Amygdala (tissue), 56 donors: ENCODE results near the gene PRLR.
A peak's percentile ranks its signal among the peaks of the same experiment; 100 is the strongest.

ENCODE experiments used
- DNase-seq, 56 donors: peaks; one replicate each; lab custom pipeline; 2025; lab: John Stamatoyannopoulos, UW

Gene PRLR

GRCh38 chr5:35164860-35165542 lies 65.3 kb downstream of the PRLR start:
- no peak for DNase-seq

DNA sequence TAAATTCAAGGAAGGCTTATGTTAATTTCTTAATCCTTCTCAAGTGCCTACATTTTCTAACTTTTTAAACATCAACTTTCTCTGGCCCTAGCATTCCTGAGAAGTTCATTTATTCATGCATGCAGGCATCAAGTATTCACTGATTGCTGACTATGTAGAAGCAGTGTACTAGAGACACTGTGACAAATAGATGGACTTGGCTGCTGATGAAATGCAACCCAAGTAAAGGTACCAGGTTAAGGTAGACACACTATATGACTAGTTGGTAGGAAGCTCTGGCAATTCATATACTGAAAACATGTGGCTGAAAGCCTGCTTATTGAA lies 66.6 kb downstream of the PRLR start:
- no peak for DNase-seq

DNA sequence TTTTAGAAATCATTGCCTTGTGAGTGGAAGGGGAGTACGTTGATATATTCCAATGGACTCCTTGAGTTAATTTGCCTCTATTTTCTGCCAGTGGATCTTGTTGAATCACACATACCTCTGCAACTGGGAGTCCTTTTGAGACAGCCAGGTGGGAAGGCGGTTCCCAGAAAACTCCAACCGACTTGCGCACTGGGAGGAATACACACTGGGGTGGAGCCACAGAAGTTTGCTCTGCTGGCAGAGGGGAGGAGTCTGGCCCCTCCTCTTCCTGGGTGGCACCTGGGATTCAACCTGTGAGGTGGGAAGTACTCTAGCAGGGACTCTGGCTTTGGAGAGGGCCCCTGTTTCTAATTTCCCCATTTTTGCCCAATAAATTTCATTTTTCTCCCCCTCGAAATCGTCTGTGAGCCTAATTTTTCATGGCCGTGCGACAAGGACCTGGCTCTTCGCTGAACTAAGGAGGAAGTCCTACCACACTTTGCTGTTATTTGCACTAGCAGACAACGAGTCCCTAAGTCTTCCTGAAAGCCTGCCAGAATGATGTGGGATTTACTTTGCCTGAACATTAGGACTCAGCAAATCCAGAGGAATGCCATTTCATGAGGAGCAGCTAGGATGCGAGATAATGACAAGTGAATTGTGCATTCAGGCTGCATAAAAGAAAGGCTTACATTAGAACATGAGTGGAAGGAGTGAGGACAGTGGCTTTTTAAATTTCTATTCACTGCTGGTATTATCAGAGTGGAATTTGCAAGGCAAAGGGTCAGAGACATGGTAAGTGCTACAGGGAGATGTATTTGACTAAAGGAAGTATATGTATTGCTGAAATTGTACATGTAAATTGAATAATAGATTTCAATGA lies 67.2 kb downstream of the PRLR start:
- DNase-seq = no peak

DNA sequence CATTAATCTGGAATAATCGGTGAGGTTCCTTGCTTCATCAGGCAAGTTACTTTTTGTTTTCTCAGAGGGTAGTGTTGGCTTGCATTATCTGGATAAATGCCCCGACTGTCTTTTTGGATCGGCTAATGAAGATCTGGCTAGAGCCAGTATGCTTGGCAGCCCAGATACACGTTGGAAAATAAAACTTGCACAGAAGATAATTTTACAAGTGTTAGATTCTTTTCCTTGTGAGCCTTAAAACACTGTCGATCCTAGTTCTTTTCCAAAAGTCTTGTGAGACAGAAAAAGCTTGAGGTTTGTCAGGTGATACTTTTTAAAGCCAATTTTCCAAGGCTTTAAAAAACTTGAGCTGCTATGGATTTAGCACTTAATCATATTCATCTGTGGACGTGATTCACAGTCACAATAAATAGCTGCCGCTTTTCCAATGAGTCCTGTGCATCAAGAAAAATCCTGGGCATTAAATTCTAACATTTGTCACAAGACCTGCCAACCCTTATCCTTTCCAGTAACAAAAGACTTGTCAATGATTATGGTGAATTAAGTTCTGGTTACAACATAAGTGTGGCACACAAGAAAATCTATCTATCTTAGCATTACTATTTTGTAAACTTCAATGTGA lies 68.5 kb downstream of the PRLR start:
- peak in 1 of 56 donors; percentile 4 for DNase-seq

DNA sequence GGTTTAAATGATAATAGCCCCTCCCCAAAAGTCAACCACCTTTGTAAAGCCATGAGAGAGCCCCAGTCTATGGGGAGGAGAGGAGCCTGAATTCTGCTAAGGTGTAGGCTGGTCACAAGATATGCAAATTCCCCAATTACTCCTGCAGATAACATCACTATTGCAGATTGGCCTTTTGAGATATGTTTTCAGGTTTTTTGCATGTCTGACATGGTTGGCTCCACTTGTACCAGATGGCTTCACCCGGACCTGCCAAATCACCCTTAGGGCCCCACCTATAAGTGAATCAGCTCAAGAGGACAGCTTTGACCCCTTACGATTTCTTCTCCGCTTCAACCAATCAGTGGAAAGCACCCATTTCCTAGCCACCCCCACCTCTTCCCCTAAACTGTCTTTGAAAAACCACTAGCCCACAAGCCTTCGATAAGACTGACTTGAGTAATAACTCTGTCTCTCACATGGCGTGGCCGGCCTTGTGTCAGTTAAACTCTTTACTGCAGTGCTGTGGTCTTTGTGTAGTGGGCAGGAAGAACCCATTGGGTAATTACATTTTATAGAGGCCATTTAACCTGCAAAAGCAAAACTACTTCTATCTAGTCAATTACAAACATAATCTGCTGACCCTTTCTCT lies 69.7 kb downstream of the PRLR start:
- DNase-seq = no peak

DNA sequence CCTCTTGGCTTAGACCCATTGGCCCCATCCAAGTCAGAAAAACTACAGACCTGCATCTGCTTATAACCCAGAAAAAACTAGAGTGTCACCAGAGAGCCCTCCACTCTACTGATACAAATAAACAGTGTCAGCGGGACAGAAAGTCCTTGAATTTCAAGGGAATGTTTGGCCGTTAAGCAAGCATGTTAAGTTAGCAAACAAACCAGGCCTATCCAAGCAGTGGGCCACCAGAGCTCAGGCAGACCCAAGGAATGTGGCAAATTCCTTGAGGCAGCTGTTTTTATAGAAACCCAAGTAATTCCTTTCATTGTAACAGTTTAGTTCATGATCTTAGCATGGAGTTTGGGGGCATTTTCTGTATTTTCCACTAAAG lies 70.9 kb downstream of the PRLR start:
- no peak for DNase-seq

DNA sequence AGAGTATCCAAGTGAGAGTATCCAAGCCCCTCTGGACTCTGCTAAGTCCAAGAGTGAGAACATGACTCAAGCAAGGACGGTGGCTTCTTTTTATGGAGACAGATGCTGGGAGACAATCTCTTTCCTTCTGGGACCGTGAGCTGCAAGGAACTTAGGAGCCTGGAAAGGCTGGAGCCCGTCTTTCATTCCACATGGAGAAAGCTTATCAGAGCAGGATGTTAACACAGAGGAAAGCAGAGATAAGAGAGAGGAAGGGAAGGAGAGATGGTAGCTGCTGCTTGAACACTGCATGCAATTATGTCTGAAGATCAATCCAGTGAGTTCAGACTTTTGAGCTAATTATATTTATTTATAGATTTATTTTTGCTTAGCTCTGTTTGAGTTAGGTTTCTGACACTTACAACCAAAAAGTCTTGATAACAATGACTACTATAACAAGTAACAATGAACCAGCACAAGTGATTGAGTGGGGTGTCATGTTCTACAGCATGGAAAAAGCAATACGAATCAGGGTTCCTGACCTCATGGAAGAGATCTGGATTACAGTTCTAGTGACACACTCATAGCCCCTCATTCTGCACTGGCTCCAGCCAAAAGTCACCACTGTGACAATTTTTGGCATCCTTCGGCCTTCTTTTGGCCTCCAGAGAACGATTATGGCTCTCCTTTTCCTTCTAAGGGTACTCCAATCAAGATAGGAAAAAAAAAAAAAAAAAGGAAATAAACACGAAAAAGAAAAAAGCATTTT lies 71.5 kb downstream of the PRLR start:
- DNase-seq = no peak

- DNase-seq = no peak
These were observed 72.1 kb downstream of the PRLR start for GRCh38 chr5:35158204-35158603.

GRCh38 chr5:35153375-35153932 lies 76.8 kb downstream of the PRLR start:
- no peak for DNase-seq

- DNase-seq = no peak
These were observed 77.6 kb downstream of the PRLR start for GRCh38 chr5:35152733-35153132.

GRCh38 chr5:35151146-35151920 lies 79.0 kb downstream of the PRLR start:
- peak in 2 of 56 donors; percentile 0 to 2 for DNase-seq

- no peak for DNase-seq
These were observed 81.2 kb downstream of the PRLR start for GRCh38 chr5:35149041-35149440.

- no peak for DNase-seq
These were observed 83.9 kb downstream of the PRLR start for GRCh38 chr5:35146406-35146805.

DNA sequence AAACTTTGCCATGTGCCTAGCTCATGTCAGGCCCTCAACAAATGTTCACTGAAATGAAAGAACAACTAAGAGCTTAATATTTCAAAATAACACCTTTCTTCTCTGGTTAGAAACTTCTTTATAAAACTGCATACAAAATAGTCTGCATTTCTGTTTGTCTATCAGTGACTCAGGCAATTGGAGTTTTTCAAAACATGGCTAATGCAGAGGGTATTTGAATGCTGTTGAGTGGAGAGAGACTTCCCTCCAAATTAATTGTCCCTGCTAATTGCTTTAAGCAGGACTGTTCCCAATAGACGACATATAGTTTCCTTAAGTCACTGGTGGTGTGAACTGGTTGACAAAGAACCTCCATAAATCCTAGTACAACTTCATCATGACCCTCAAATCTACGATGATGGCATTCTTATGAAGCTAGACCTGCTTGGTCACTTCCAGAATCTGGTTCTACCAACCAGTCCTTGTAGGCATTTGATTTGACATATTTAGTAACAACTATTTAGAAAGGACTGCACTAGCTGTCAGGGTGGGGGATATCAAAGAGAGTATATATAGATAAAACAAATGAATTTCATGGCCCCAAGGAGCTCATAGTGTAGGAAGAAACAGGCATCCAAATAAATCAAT lies 84.5 kb downstream of the PRLR start:
- DNase-seq = no peak

DNA sequence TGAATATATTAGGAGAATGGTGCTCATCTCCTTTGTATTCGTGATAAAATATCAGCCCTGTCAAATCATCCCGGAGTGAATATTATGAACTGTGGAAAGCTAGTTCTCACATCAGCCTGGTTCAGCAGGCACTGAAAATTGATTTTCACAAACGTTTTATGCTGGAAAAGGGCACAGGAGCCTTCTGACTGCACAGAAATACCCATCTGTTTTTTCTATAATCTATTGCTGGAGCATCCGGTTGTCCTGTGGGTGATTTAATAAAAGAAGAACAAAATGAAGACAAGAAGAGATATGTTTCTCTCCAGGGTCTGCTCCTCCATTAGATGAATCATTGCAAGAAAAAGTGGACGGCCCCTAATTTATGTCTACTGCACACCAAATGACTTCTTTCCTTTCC lies 85.3 kb downstream of the PRLR start:
- no peak for DNase-seq

DNA sequence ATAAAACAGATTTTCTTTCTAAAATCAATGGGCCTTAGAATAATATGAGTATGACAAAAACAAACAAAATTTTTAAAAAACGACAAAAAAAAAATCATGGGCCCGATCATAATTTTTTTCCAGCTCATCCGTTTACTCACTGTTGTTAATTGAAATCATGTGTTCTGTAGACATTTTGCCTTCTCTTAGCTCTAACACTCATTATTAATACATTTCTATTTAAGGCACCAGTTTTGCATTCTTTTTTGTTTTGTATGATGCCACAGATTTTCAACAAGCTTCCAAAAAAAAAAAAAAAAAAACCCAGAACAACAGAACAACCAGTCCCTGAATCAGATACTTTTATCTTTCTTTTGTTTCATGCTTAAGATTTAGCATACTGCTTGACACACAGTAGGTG lies 86.4 kb downstream of the PRLR start:
- no peak for DNase-seq

GRCh38 chr5:35141739-35142138 lies 88.5 kb downstream of the PRLR start:
- DNase-seq = no peak

GRCh38 chr5:35138232-35138631 lies 92.1 kb downstream of the PRLR start:
- no peak for DNase-seq

- no peak for DNase-seq
These were observed 93.9 kb downstream of the PRLR start for GRCh38 chr5:35136386-35136785.
